Omental fat pad (tissue), 4 donors: Measurements from ENCODE around the gene SPDYE3. TPM values are rescaled to one million over a fixed set of nuclear protein-coding genes. Genes with fewer than 3 reads are reported as not detected.
A peak's percentile ranks its signal among the peaks of the same experiment; 100 is the strongest.
"Not testable (repeated sequence)": the region's sequence is repeated elsewhere in the genome, so short reads cannot be mapped to it uniquely, and the experiment has no call there.

Source experiments
- ATAC-seq: fragments of 150-250 bp; one replicate; pipeline ENCODE4 v1.9.1; 2016; ENCODE audit warnings: mild to moderate bottlenecking, moderate library complexity; ENCODE audit not compliant: low FRiP score
- DNase-seq: peaks from one replicate; pipeline ENCODE4 v3.0.0-alpha.2; 2019; ENCODE audit warnings: low spot score
- CTCF ChIP-seq, 3 donors: fragments of 450-650 bp; IDR thresholded peaks; one replicate each; pipeline ENCODE4 v1.5.1; 2016 to 2017; ENCODE audit warnings: antibody characterized with exemption in 3 of 3, mild to moderate bottlenecking in 3 of 3, moderate library complexity in 2 of 3
- total RNA-seq, 4 donors: library from RNA; depleted of rRNA; stranded (reverse); fragments of >200 nt; gene quantifications; one replicate each; pipeline ENCODE4 v1.1.0, GENCODE V29; 2016

SPDYE3 gene
- total RNA-seq, 4 donors from 2014 or later, result not detected

- ATAC-seq (peak; percentile 84), DNase-seq (peak; percentile 96)
- TF ChIP-seq CTCF (IDR thresholded peaks at IDR 0.05), result no peak
Measured at GRCh38 chr7:100271716-100272537, 35.6 kb upstream of the SPDYE3 start.

- DNase-seq, ATAC-seq: not testable (repeated sequence)
Measured at GRCh38 chr7:100272538-100272902, 35.0 kb upstream of the SPDYE3 start.

- no peak for DNase-seq
- no peak for ATAC-seq
- no peak for TF ChIP-seq CTCF (IDR thresholded peaks at IDR 0.05)
Measured at GRCh38 chr7:100275120-100275519, 32.4 kb upstream of the SPDYE3 start.

GRCh38 chr7:100276126-100276525 is 31.4 kb upstream of the SPDYE3 start:
- ATAC-seq, DNase-seq: not testable (repeated sequence)

GRCh38 chr7:100282069-100282608 is 25.4 kb upstream of the SPDYE3 start:
- ATAC-seq, DNase-seq: not testable (repeated sequence)

- not testable (repeated sequence) for ATAC-seq, DNase-seq
Measured at GRCh38 chr7:100283147-100283546, 24.4 kb upstream of the SPDYE3 start.

GRCh38 chr7:100287191-100287969 is 20.1 kb upstream of the SPDYE3 start:
- ATAC-seq, DNase-seq: not testable (repeated sequence)

GRCh38 chr7:100288258-100288657 is 19.2 kb upstream of the SPDYE3 start:
- ATAC-seq, DNase-seq: not testable (repeated sequence)

GRCh38 chr7:100292162-100292561 is 15.3 kb upstream of the SPDYE3 start:
- not testable (repeated sequence) for ATAC-seq, DNase-seq

- DNase-seq, ATAC-seq: not testable (repeated sequence)
Measured at GRCh38 chr7:100295269-100295668, 12.2 kb upstream of the SPDYE3 start.

- not testable (repeated sequence) for ATAC-seq, DNase-seq
Measured at GRCh38 chr7:100297852-100298631, 9.5 kb upstream of the SPDYE3 start.

GRCh38 chr7:100298632-100298895 is 8.9 kb upstream of the SPDYE3 start:
- DNase-seq, ATAC-seq: not testable (repeated sequence)

- not testable (repeated sequence) for ATAC-seq, DNase-seq
Measured at GRCh38 chr7:100304526-100304925, 3.0 kb upstream of the SPDYE3 start.

- ATAC-seq, DNase-seq: not testable (repeated sequence)
Measured at GRCh38 chr7:100318329-100318728, 10.8 kb downstream of the SPDYE3 start.

GRCh38 chr7:100321648-100322047 is 14.1 kb downstream of the SPDYE3 start:
- DNase-seq, ATAC-seq: not testable (repeated sequence)

- not testable (repeated sequence) for ATAC-seq, DNase-seq
Measured at GRCh38 chr7:100324194-100324593, 16.7 kb downstream of the SPDYE3 start.
